Omental fat pad (tissue), 4 donors: ENCODE results near the gene RNF175. TPM values are rescaled to one million over a fixed set of nuclear protein-coding genes. Genes with fewer than 3 reads are reported as not detected.

ENCODE experiments used
- ATAC-seq: fragments of 150-250 bp; one replicate; pipeline ENCODE4 v1.9.1; 2016; ENCODE audit warnings: mild to moderate bottlenecking, moderate library complexity; ENCODE audit not compliant: low FRiP score
- DNase-seq: peaks from one replicate; pipeline ENCODE4 v3.0.0-alpha.2; 2019; ENCODE audit warnings: low spot score
- total RNA-seq, 4 donors: library from RNA; depleted of rRNA; stranded (reverse); fragments of >200 nt; gene quantifications; one replicate each; pipeline ENCODE4 v1.1.0, GENCODE V29; 2016
- TF ChIP-seq, protein P1 (sequence below), 3 donors: fragments of 450-650 bp; IDR thresholded peaks; one replicate each; pipeline ENCODE4 v1.5.1; 2016 to 2017; ENCODE audit warnings: antibody characterized with exemption in 3 of 3, mild to moderate bottlenecking in 3 of 3, moderate library complexity in 2 of 3

The RNF175 gene
- total RNA-seq, 4 donors from 2014 or later, result 0.28 to 1.4 TPM; not detected in 2

GRCh38 chr4:153733751-153734448, 25.9 kb downstream of the RNF175 start:
- no peak for DNase-seq
- no peak for ATAC-seq
- TF ChIP-seq, protein P1, sequence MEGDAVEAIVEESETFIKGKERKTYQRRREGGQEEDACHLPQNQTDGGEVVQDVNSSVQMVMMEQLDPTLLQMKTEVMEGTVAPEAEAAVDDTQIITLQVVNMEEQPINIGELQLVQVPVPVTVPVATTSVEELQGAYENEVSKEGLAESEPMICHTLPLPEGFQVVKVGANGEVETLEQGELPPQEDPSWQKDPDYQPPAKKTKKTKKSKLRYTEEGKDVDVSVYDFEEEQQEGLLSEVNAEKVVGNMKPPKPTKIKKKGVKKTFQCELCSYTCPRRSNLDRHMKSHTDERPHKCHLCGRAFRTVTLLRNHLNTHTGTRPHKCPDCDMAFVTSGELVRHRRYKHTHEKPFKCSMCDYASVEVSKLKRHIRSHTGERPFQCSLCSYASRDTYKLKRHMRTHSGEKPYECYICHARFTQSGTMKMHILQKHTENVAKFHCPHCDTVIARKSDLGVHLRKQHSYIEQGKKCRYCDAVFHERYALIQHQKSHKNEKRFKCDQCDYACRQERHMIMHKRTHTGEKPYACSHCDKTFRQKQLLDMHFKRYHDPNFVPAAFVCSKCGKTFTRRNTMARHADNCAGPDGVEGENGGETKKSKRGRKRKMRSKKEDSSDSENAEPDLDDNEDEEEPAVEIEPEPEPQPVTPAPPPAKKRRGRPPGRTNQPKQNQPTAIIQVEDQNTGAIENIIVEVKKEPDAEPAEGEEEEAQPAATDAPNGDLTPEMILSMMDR (IDR thresholded peaks at IDR 0.05), result no peak

- DNase-seq (no peak), ATAC-seq (no peak)
- TF ChIP-seq, protein P1 (IDR thresholded peaks at IDR 0.05), result no peak
Measured at GRCh38 chr4:153731239-153731638, 28.6 kb downstream of the RNF175 start.

GRCh38 chr4:153729895-153730294, 29.9 kb downstream of the RNF175 start:
- TF ChIP-seq, protein P1 (IDR thresholded peaks at IDR 0.05), result no peak
- ATAC-seq (no peak), DNase-seq (no peak)

DNA sequence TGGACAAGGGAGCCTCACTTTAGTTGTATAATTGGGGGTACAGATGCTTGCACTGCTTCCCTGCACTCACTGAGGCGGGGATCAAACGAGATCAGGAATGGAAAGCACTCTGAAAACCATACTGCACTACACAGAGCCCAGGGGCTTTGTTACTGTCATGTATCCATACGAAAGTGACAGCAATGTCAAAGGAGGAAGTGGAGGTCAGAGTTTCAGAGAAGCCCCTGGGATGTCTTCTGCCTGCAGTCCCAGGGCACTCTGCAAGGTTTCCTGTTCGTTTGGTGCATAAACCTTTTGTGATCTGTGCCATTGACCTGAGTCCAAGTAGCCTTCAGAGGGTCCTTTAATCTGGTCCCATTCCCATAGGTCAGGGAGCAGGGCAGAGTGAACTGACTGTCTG, 31.2 kb downstream of the RNF175 start:
- DNase-seq (no peak), ATAC-seq (no peak)
- TF ChIP-seq, protein P1 (IDR thresholded peaks at IDR 0.05), result no peak

GRCh38 chr4:153728151-153728550, 31.7 kb downstream of the RNF175 start:
- DNase-seq (no peak), ATAC-seq (no peak)
- TF ChIP-seq, protein P1 (IDR thresholded peaks at IDR 0.05), result no peak

DNA sequence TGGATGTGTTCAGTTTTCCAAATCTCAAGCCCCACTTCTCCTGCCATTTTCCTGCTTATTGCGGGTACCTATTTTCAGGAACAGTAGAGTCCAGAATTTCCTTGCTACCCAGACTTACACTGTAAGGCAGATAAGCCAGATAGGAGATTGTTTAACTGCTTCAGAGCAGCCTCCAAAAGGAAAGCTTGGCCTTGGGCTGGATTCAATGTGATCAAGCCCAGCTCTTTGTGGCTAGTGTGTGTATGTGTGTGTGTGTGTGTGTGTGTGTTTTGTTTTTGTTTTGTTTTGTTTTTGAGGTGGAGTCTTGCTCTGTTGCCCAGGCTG, 34.0 kb downstream of the RNF175 start:
- ATAC-seq (no peak), DNase-seq (no peak)
- TF ChIP-seq, protein P1 (IDR thresholded peaks at IDR 0.05), result no peak

- ATAC-seq, result no peak
- TF ChIP-seq, protein P1 (IDR thresholded peaks at IDR 0.05), result no peak
- no peak for DNase-seq
Measured at GRCh38 chr4:153725136-153725830, 34.5 kb downstream of the RNF175 start.
